ENCODE results near the gene PTPRN2.

Gene PTPRN2

GRCh38 chr7:157834501-157835163, 753.0 kb downstream of the PTPRN2 start:
- H3K4me3 ChIP-seq (ENCODE audit: low read depth, low read length) = no peak overlapping the region

- H3K4me3 ChIP-seq (ENCODE audit: low read depth, low read length) = no peak overlapping the region
Observed at GRCh38 chr7:157832866-157833607, 754.6 kb downstream of the PTPRN2 start.

GRCh38 chr7:157832421-157832820, 755.2 kb downstream of the PTPRN2 start:
- no peak overlapping the region for H3K4me3 ChIP-seq (ENCODE audit: low read depth, low read length)

GRCh38 chr7:157832006-157832405, 755.6 kb downstream of the PTPRN2 start:
- no peak overlapping the region for H3K4me3 ChIP-seq (ENCODE audit: low read depth, low read length)

GRCh38 chr7:157831143-157831905, 756.3 kb downstream of the PTPRN2 start:
- no peak overlapping the region for H3K4me3 ChIP-seq (ENCODE audit: low read depth, low read length)

- H3K4me3 ChIP-seq (ENCODE audit: low read depth, low read length) = no peak overlapping the region
Observed at GRCh38 chr7:157830331-157830730, 757.3 kb downstream of the PTPRN2 start.

- H3K4me3 ChIP-seq (ENCODE audit: low read depth, low read length) = no peak overlapping the region
Observed at GRCh38 chr7:157829491-157829890, 758.1 kb downstream of the PTPRN2 start.

- H3K4me3 ChIP-seq (ENCODE audit: low read depth, low read length) = no peak overlapping the region
Observed at GRCh38 chr7:157828881-157829280, 758.7 kb downstream of the PTPRN2 start.

GRCh38 chr7:157828190-157828589, 759.4 kb downstream of the PTPRN2 start:
- no peak overlapping the region for H3K4me3 ChIP-seq (ENCODE audit: low read depth, low read length)

GRCh38 chr7:157827863-157828160, 759.8 kb downstream of the PTPRN2 start:
- H3K4me3 ChIP-seq (ENCODE audit: low read depth, low read length) = no peak overlapping the region

- H3K4me3 ChIP-seq (ENCODE audit: low read depth, low read length) = no peak overlapping the region
Observed at GRCh38 chr7:157827045-157827862, 760.4 kb downstream of the PTPRN2 start.

GRCh38 chr7:157826566-157826965, 761.1 kb downstream of the PTPRN2 start:
- H3K4me3 ChIP-seq (ENCODE audit: low read depth, low read length) = no peak overlapping the region

- no peak overlapping the region for H3K4me3 ChIP-seq (ENCODE audit: low read depth, low read length)
Observed at GRCh38 chr7:157825325-157825724, 762.3 kb downstream of the PTPRN2 start.

- no peak overlapping the region for H3K4me3 ChIP-seq (ENCODE audit: low read depth, low read length)
Observed at GRCh38 chr7:157824819-157825121, 762.9 kb downstream of the PTPRN2 start.

GRCh38 chr7:157824011-157824818, 763.4 kb downstream of the PTPRN2 start:
- H3K4me3 ChIP-seq (ENCODE audit: low read depth, low read length) = no peak overlapping the region

- no peak overlapping the region for H3K4me3 ChIP-seq (ENCODE audit: low read depth, low read length)
Observed at GRCh38 chr7:157822688-157823031, 765.0 kb downstream of the PTPRN2 start.

GRCh38 chr7:157821959-157822687, 765.5 kb downstream of the PTPRN2 start:
- no peak overlapping the region for H3K4me3 ChIP-seq (ENCODE audit: low read depth, low read length)

- no peak overlapping the region for H3K4me3 ChIP-seq (ENCODE audit: low read depth, low read length)
Observed at GRCh38 chr7:157820796-157821195, 766.8 kb downstream of the PTPRN2 start.

GRCh38 chr7:157819455-157819807, 768.2 kb downstream of the PTPRN2 start:
- H3K4me3 ChIP-seq (ENCODE audit: low read depth, low read length) = no peak overlapping the region

Measured in iPS-11a (cell line).